ENCODE data around the gene NMU. TPM values are rescaled to one million over a fixed set of nuclear protein-coding genes. Genes with fewer than 3 reads are reported as not detected.
"Not testable (repeated sequence)": the region's sequence is repeated elsewhere in the genome, so short reads cannot be mapped to it uniquely, and the experiment has no call there.

NMU gene
- total RNA-seq, 4 donors from 2014 or later: not detected

DNA sequence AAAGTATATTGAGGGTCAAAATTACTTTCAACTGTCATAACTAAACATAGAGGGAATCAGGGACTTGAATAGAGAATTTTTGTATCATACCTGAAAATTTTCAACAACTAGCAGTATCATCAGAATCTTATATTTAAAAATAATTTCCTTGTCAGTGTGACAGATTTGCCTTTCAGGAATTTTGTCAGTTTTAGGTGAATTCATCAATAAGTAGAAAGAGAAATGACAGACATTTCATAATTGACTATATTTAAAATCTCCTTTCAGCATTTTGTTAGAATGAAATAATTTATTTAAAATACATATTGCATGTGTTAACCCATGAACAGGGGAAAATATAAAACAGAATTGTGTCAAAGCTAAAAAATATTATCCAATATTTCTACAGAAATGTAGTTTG lies 35.5 kb downstream of the NMU start:
- H3K4me1 ChIP-seq: no peaks in the 10 kb centered on the region
- no peaks in the 10 kb centered on the region for H3K27me3 ChIP-seq
- TF ChIP-seq CTCF (IDR thresholded peaks at IDR 0.05 in 4 of 5, conservative IDR thresholded peaks at IDR 0.05 in 1 of 5): no peak
- TF ChIP-seq POLR2A (IDR thresholded peaks at IDR 0.05): no peak
- intact Hi-C loops (cut with DNase I; ENCODE audit: low total_unique reads): no loop called here
- no peak overlapping the region for H3K4me3 ChIP-seq
- no peak for ATAC-seq
- in situ Hi-C loops (cut with MboI; ENCODE audit: low sequenced_read_pairs in 4 of 4): no loop called here
- DNase-seq: no peak
- H3K27ac ChIP-seq: no peak overlapping the region
- H3K9me3 ChIP-seq: no peaks in the 10 kb centered on the region
- H3K36me3 ChIP-seq: no peaks in the 10 kb centered on the region

GRCh38 chr4:55598641-55599040 lies 37.5 kb downstream of the NMU start:
- no peaks in the 10 kb centered on the region for H3K27me3 ChIP-seq
- intact Hi-C loops (cut with DNase I; ENCODE audit: low total_unique reads): no loop called here
- no peak for ATAC-seq

DNA sequence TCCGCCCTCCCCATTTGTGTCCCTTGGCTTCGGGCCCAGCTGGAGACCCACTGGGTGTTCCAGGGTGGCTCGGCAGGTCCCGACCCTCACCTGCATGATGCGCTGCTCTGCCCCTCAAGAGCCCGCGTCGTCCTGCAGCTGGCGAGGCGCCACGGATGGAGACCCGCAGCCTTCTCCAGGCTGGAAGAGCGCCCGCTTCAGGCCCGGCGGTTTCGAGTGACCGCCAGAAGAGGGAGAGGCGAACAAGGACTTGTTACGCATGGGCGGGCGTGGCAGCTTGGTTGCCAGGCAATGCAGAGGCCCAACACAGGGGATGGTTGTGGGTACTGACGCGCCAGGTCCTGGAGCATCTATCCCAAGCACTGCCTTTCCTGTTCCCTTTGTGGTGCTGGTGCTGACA lies 44.1 kb downstream of the NMU start, which contains the start of gene PDCL2:
Gene PDCL2, minus strand, starts transcription at position 232 of the 400 bp plus-strand sequence. Its CDS starts 136 bp downstream, at position 96.
- in situ Hi-C loops (cut with MboI; ENCODE audit: low sequenced_read_pairs in 4 of 4): loop anchor here in 1 of 4 donors (25.0 kb wide), 1 partner anchor 95 kb away; no protein-coding TSS in a partner anchor
- ATAC-seq: no peak

More at GRCh38 chr4:55598641-55599040, 37.5 kb downstream of the NMU start:
- H3K27ac ChIP-seq: no peak overlapping the region
- no peaks in the 10 kb centered on the region for H3K9me3 ChIP-seq
- H3K36me3 ChIP-seq: no peaks in the 10 kb centered on the region
- no peak for DNase-seq
- no peak overlapping the region for H3K4me3 ChIP-seq
- H3K4me1 ChIP-seq: no peaks in the 10 kb centered on the region
- in situ Hi-C loops (cut with MboI; ENCODE audit: low sequenced_read_pairs in 4 of 4): loop anchor here in 1 of 4 donors (25.0 kb wide), 1 partner anchor 89 kb away; no protein-coding TSS in a partner anchor
- no peak for TF ChIP-seq POLR2A (IDR thresholded peaks at IDR 0.05)
- no peak for TF ChIP-seq CTCF (IDR thresholded peaks at IDR 0.05 in 4 of 5, conservative IDR thresholded peaks at IDR 0.05 in 1 of 5)

DNA sequence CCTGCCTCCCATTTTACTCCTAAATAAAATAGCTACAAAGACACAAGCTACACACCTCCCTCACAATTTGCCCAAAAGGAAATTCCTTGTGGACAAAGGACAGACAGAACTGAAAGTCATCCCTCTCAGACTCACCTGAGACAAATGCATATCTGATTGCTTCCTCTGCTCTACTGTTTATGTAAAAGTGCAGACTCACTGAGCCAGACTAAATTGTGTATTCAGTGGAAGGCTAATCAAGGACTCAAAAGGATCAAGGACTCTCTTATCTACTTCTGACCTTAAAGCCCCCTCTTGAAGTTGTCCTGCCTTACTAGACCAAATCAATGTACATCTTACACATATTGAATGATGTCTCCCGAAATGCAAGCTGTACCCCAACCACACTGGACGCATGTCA lies 47.9 kb downstream of the NMU start:
- DNase-seq (no peak), ATAC-seq (no peak)
- H3K9me3 ChIP-seq: no peaks in the 10 kb centered on the region
- in situ Hi-C loops (cut with MboI; ENCODE audit: low sequenced_read_pairs in 4 of 4) (loop anchor here in 1 of 4 donors (25.0 kb wide), 1 partner anchor 99 kb away; no protein-coding TSS in a partner anchor), intact Hi-C loops (cut with DNase I; ENCODE audit: low total_unique reads) (no loop called here)
- no peaks in the 10 kb centered on the region for H3K4me1 ChIP-seq
- H3K36me3 ChIP-seq: no peaks in the 10 kb centered on the region
- TF ChIP-seq CTCF (IDR thresholded peaks at IDR 0.05 in 4 of 5, conservative IDR thresholded peaks at IDR 0.05 in 1 of 5) (no peak), POLR2A (IDR thresholded peaks at IDR 0.05) (no peak)
- no peak overlapping the region for H3K27ac ChIP-seq
- no peaks in the 10 kb centered on the region for H3K27me3 ChIP-seq
- no peak overlapping the region for H3K4me3 ChIP-seq

More for the DNA sequence above, 44.1 kb downstream of the NMU start, which contains the start of gene PDCL2:
- Histone ChIP-seq H3K27ac (no peak within 1 kb of the TSS), H3K4me3 (no peak within 1 kb of the TSS), H3K9me3 (no peaks in the 10 kb centered on the region), H3K27me3 (no peaks in the 10 kb centered on the region), H3K4me1 (no peaks in the 10 kb centered on the region), H3K36me3 (no peaks in the 10 kb centered on the region)
- intact Hi-C loops (cut with DNase I; ENCODE audit: low total_unique reads): no loop called here
- no peak for DNase-seq
- TF ChIP-seq CTCF (IDR thresholded peaks at IDR 0.05 in 4 of 5, conservative IDR thresholded peaks at IDR 0.05 in 1 of 5) (no peak), POLR2A (IDR thresholded peaks at IDR 0.05) (no peak)

- in situ Hi-C loops (cut with MboI; ENCODE audit: low sequenced_read_pairs in 4 of 4): loop anchor here in 1 of 4 donors (25.0 kb wide), 1 partner anchor 105 kb away; no protein-coding TSS in a partner anchor
- intact Hi-C loops (cut with DNase I; ENCODE audit: low total_unique reads); H3K27me3 ChIP-seq; H3K4me1 ChIP-seq; H3K4me3 ChIP-seq; H3K36me3 ChIP-seq; ATAC-seq; DNase-seq; H3K27ac ChIP-seq; H3K9me3 ChIP-seq: not testable (repeated sequence)
These were observed 53.3 kb downstream of the NMU start for GRCh38 chr4:55582773-55583172.
